ENCODE results near the gene SF3B4. TPM values are rescaled to one million over a fixed set of nuclear protein-coding genes. Genes with fewer than 3 reads are reported as not detected.

SF3B4 gene, protein sequence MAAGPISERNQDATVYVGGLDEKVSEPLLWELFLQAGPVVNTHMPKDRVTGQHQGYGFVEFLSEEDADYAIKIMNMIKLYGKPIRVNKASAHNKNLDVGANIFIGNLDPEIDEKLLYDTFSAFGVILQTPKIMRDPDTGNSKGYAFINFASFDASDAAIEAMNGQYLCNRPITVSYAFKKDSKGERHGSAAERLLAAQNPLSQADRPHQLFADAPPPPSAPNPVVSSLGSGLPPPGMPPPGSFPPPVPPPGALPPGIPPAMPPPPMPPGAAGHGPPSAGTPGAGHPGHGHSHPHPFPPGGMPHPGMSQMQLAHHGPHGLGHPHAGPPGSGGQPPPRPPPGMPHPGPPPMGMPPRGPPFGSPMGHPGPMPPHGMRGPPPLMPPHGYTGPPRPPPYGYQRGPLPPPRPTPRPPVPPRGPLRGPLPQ
- 118 to 143 TPM (median 134 TPM) in 5 replicates for total RNA-seq (2022; extraction: Qiagen RNA extraction; ENCODE audit: low read depth)

DNA sequence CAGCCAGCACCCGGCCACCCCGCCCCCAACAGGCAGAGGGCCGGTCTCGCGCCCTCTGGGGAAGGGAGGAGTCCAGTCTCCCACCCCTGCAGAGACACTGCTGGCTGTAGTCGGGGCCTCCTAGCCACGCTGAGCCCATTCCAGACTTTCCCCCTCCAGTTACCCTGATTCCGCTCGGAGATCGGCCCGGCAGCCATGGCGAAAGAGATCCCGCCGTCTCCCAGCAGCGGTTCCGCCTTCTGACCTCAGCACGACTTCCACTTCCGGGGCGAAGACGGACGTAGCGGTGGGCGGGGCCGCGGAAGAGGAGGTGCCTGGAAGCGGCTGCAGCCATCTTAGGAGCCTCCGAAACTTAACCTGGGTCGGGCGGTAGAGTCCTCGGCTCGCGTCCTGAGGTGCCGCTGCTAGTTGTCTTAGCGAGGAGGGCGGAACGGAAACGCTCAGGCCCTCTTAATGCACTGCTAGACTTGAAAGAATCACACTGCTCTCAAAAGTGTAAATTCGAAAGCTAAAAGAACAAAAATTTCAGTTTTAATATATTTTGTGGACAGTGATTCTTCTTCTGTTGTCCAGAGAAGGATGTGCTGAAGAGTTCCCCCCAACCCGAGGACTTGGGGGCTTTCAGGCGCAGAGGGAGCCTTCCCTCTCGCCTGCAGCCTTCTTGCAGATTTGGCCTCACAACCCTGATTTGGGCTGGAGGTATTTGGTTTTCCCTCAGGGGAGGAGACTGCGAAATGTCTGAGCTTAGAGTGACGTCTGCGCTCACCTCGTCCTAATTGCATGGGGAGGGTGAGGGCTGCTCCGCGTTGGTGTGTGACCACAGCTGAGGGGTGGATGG is at the start of gene SF3B4:
Gene SF3B4, minus strand, starts transcription at position 241 of the 838 bp plus-strand sequence. Its CDS starts 44 bp downstream, at position 197.

DNA sequence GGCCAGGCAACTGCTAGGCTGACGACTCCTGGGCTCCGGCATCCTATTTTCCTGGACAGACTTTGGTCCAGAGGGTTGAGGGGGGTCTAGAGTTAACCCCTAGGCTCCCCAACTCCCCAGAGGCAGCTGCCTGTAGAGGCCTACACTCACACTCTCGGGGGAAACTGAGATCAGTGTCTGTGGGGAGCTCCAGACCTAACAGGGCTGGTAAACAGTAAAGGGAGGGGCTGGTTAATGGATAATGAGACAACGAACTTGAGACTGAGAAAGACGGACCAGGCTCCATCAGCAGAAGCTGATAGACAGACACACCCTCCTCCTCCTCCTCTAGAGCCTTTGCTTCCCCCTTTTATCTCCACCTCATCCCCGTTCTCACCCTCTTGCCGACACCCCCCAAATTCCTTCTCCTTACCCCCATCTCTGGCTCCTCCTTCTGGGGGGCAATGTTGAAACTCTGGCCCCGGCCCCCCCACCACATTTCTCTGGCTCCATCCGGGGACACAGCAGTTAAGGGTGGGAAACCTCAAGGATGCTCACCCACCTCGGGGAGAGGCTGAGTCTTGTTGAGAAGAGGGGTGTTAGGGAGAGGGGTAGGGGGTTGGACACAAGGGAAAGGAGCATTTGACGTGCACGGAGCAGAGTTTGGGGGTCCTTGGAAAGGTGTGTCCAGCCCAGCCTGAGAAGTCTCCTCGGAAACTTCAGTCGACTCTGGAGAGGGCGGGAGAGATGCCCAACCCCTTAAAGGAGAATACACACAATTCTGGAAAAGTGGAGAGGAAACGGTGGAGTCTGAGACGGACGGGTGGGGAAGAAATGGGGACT is 8.8 kb upstream of the SF3B4 start, which contains the start of gene MTMR11:
Gene MTMR11, minus strand, starts transcription at position 710 of the 822 bp plus-strand sequence. Its CDS starts 232 bp downstream, at position 478.

DNA sequence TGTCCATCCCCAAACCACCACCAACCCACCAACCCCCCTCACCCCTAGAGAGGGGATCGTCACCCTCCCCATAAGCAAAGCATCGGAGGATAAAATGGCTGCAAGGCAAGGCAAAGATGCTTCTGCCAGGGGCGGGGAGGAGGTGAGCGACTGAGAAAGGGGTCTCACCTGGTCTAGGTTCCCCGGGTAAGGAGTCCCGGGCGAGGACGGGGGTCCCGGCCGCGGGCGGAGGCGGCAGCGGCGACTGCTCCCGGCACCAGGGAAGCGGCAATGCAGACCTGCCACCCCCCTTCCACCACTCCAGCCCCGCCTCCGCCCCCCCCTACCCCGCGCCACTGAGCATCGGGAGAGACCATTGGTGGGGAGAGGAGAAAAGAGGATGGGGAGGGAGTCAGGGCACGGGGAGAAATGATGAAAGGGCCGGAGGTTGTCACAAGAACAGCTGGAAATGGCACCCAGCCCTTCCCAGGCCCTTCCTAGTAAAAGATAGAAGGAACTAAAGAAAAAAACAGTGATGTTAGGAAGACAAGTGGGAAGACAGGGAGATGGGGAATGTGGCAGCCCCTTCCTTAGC is 9.9 kb downstream of the SF3B4 start, which contains the start of gene SV2A:
Gene SV2A, minus strand, starts transcription at position 274 of the 574 bp plus-strand sequence. CDS start 4,004 bp downstream, outside the sequence.

DNA sequence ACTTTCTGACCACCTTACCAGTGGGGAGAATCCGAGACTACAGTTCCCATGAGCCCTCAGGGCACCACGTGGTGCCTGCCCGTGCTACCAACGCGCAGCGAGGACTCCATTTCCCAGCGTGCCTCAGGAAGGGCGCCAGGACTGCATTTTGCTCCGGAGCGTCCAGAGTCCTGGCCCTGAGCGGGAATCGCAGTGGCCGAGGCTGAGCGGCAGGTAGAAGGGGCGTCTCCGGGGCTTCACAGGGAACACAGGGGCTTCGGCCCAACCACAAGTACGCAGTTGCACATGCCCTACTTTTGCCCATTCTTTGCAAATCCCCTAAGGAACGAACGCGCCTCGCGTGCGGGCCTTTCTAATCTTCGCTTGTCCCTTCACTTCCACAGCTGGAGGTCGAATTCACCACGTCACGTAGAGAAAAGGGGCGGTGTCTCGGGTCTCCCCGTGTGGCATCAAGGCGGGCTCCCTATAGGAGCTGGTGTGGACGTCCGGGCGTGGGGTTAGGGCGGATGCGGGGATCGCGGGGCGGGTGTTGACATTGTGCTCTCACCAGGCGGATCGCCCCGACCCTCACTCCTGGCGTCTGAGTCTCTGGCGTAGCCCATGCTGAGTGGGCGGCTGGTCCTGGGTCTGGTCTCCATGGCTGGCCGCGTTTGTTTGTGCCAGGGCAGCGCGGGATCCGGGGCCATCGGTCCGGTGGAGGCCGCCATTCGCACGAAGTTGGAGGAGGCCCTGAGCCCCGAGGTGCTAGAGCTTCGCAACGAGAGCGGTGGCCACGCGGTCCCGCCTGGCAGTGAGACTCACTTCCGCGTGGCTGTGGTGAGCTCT is 27.9 kb downstream of the SF3B4 start, which contains the start of gene BOLA1:
Gene BOLA1, plus strand, starts transcription at position 109 of the 825 bp plus-strand sequence. Its CDS starts 492 bp downstream, at position 601.

Other genes with a start within 250 kb of the SF3B4 start
- gene FCGR1A, start 145.1 kb downstream of the SF3B4 start, total RNA-seq (2022; extraction: Qiagen RNA extraction; ENCODE audit: low read depth) = not detected in 5 replicates
- gene BOLA1, start 28.2 kb downstream of the SF3B4 start, total RNA-seq (2022; extraction: Qiagen RNA extraction; ENCODE audit: low read depth) = 15.7 to 25.5 TPM (median 22.5 TPM) in 5 replicates
- gene SV2A, start 10.0 kb downstream of the SF3B4 start, total RNA-seq (2022; extraction: Qiagen RNA extraction; ENCODE audit: low read depth) = 0.06 to 0.19 TPM (median 0.13 TPM) in 5 replicates
- 6.3 to 9.6 TPM (median 8.5 TPM) in 5 replicates for gene MTMR11, start 9.1 kb upstream of the SF3B4 start, total RNA-seq (2022; extraction: Qiagen RNA extraction; ENCODE audit: low read depth)
- 8.1 to 13.0 TPM (median 10.2 TPM) in 5 replicates for gene OTUD7B, start 82.9 kb upstream of the SF3B4 start, total RNA-seq (2022; extraction: Qiagen RNA extraction; ENCODE audit: low read depth)
- gene VPS45, start 140.0 kb upstream of the SF3B4 start, total RNA-seq (2022; extraction: Qiagen RNA extraction; ENCODE audit: low read depth) = 16.1 to 17.5 TPM (median 16.9 TPM) in 5 replicates
- 6.9 to 9.4 TPM (median 8.3 TPM) in 5 replicates for gene PLEKHO1, start 222.1 kb upstream of the SF3B4 start, total RNA-seq (2022; extraction: Qiagen RNA extraction; ENCODE audit: low read depth)